ACC112 (cell line): ENCODE results near the gene TRMT112.

ENCODE experiments used
- H2AFZ ChIP-seq: fragments of 200-600 bp; sonication (generic); one replicate; pipeline ENCODE4 v1.6.0; 2017; ENCODE audit warnings: antibody characterized with exemption, low read length; ENCODE audit not compliant: unreplicated experiment
- H3K27ac ChIP-seq: fragments of 200-600 bp; sonication (generic); 2 replicates; pipeline ENCODE4 v1.5.1; 2014; ENCODE audit warnings: low read depth, mild to moderate bottlenecking, antibody characterized with exemption, low read length, moderate library complexity
- H3K27me3 ChIP-seq: fragments of 200-600 bp; sonication (generic); 2 replicates; pipeline ENCODE4 v1.6.1; 2014; ENCODE audit warnings: mild to moderate bottlenecking, antibody characterized with exemption, low read length, moderate library complexity, mixed read lengths; ENCODE audit not compliant: insufficient read depth
- H3K36me3 ChIP-seq: fragments of 200-600 bp; sonication (generic); 2 replicates; pipeline ENCODE4 v1.6.1; 2016; ENCODE audit warnings: mild to moderate bottlenecking, antibody characterized with exemption, low read length, moderate library complexity, mixed read lengths; ENCODE audit not compliant: insufficient read depth
- H3K4me1 ChIP-seq: fragments of 200-600 bp; sonication (generic); one replicate; pipeline ENCODE4 v1.6.1; 2016; ENCODE audit warnings: low read length, mixed read lengths; ENCODE audit not compliant: insufficient read depth, unreplicated experiment, control insufficient read depth
- H3K4me3 ChIP-seq: fragments of 200-600 bp; sonication (generic); 2 replicates; pipeline ENCODE4 v1.5.1; 2014; ENCODE audit warnings: mild to moderate bottlenecking, low read depth, low read length
- H3K79me2 ChIP-seq: fragments of 200-600 bp; sonication (generic); one replicate; pipeline ENCODE4 v1.6.0; 2016; ENCODE audit warnings: low read length; ENCODE audit not compliant: control insufficient read depth, unreplicated experiment, insufficient read depth

The TRMT112 gene

DNA sequence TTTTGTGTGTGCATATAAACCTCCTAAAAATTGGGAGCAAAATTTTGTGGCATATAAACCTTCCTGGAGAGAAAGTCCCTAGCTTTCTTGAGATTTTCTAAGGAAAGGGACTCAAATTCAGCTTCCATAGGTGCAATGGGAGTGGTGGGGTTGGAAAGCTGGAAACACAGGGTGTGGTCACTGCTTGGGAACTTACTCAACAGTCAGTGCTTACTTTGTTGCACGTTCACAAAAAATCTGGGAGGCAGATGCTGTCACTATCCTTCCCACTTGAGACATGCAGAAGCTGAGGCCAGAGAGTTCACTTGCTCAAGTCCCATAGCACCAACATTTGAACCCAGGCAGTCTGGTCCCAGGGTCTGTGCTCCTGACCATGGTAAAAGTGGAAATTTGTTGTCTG is 21.1 kb downstream of the TRMT112 start:
- Histone ChIP-seq H3K27me3 (peaks cover 85% of the 10 kb centered on the region), H2AFZ (no peak overlapping the region), H3K79me2 (no peaks in the 10 kb centered on the region), H3K4me1 (peaks cover 5% of the 10 kb centered on the region), H3K4me3 (no peak overlapping the region), H3K36me3 (no peaks in the 10 kb centered on the region), H3K27ac (no peak overlapping the region)

DNA sequence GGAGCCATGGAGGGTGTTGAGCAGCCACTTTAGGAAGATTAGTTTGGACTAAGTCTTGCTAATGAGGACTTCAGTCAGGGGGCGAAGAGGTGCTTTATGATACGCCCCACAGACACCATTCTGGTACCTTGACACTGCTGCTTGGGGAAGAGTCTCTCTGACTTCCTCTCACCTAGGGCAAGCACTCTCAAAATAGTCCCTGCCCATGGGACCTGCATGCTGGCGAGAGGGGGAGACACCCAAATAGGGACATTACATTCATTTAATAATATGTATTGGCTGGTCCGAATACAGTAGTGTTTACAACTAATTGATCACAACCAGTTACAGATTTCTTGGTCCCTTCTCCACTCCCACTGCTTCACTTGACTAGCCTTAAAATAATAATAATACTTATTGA is 21.6 kb downstream of the TRMT112 start:
- Histone ChIP-seq H3K4me1 (peaks cover 5% of the 10 kb centered on the region), H3K27ac (no peak overlapping the region), H2AFZ (no peak overlapping the region), H3K27me3 (peaks cover 89% of the 10 kb centered on the region), H3K4me3 (no peak overlapping the region), H3K79me2 (no peaks in the 10 kb centered on the region), H3K36me3 (no peaks in the 10 kb centered on the region)

DNA sequence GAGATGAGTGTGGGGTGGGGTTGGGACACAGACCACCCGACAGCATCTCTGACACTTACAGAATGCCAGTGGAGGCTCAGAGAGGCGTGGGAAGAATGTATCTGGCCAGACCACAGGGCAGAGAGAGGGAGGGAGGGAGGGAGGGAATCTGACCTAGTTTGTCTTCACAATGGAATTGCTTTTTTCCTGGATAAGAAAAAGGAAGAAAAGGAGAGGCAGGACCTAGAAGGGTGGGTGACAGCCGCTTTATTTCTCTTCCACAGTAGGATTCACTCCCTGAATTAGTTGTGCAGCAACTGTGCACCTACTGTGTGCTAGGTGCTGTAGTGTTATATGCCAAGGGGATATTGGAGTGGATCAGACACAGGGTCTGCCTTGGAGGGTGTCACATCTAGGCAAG is 22.6 kb downstream of the TRMT112 start:
- Histone ChIP-seq H2AFZ (no peak overlapping the region), H3K27ac (no peak overlapping the region), H3K27me3 (peaks cover 84% of the 10 kb centered on the region), H3K79me2 (no peaks in the 10 kb centered on the region), H3K4me3 (no peak overlapping the region), H3K4me1 (peaks cover 1% of the 10 kb centered on the region), H3K36me3 (no peaks in the 10 kb centered on the region)

DNA sequence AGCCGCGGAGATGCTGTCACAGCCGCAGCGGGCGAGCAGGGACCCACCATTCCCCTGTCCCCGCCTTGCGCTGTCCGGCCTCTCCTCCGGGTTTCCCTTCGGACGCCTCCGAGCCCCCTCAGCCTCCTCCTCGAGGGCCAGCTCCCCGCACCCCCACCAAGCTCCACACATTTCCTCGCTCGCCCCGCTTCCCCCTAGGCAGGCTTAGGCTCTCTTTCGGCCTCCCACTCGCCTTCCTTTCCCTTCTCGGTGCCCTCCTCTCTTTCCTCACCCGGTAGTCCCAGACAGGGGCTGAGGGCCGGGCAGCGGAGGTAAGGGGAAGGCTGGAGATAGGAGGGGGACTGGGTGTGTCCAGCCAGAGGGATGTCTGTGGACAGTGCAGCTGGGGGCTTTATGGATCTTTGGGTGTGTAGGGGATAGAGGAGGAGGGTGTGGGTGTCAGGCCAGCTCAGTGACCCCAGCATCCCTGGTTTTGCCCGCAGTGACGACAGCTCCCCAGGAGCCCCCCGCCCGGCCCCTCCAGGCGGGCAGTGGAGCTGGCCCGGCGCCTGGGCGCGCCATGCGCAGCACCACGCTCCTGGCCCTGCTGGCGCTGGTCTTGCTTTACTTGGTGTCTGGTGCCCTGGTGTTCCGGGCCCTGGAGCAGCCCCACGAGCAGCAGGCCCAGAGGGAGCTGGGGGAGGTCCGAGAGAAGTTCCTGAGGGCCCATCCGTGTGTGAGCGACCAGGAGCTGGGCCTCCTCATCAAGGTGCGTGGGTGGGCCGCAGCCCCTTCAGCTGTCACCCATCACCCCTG is 24.7 kb downstream of the TRMT112 start:
- H3K27ac ChIP-seq: no peak overlapping the region
- H3K4me1 ChIP-seq: no peaks in the 10 kb centered on the region
- H3K79me2 ChIP-seq: no peaks in the 10 kb centered on the region
- H2AFZ ChIP-seq: no peak overlapping the region
- H3K27me3 ChIP-seq: peaks cover 63% of the 10 kb centered on the region
- no peaks in the 10 kb centered on the region for H3K36me3 ChIP-seq
- H3K4me3 ChIP-seq: peak overlapping the region; percentile 60; the same call in 1 of the 2 replicates

DNA sequence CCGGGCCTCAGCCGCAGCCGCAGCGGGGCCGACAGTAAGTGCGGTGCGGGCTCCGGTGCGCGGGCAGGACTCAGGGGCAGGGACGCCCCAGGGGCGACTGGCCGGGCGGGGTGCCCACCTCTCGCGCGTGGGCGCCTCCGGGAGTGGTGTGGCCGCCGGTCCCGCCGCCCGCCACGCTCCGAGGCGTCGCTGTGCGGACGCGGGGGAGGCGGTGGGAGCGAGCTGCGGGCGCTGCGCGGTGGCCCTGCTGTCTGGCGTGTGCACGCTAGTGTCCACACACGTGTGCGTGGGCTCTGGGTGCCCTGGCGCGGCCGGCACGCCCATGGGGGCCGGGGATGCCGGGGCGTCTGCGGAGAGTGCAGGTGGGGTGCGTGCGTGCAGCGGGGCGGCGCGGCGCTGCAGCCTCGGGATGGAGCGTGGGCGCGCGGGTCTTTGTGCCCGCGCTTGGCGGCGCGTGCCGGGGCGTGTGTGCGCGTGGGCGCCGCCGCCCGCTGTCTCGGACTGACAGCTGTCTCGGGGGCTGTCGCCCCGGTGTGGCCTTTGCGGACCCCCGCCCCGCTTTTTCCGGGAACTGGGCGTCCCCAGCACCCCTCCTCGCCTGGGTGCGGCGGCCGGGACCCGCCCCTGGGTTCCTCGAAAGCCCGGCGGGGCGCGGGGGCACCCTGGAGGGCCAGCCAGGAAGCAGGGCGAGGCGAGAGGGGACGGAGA is 25.5 kb downstream of the TRMT112 start:
- no peak overlapping the region for H2AFZ ChIP-seq
- H3K36me3 ChIP-seq: no peaks in the 10 kb centered on the region
- H3K4me3 ChIP-seq: peak overlapping the region; percentile 60; the same call in 1 of the 2 replicates
- no peaks in the 10 kb centered on the region for H3K79me2 ChIP-seq
- H3K27ac ChIP-seq: no peak overlapping the region
- no peaks in the 10 kb centered on the region for H3K4me1 ChIP-seq
- H3K27me3 ChIP-seq: peaks cover 56% of the 10 kb centered on the region

DNA sequence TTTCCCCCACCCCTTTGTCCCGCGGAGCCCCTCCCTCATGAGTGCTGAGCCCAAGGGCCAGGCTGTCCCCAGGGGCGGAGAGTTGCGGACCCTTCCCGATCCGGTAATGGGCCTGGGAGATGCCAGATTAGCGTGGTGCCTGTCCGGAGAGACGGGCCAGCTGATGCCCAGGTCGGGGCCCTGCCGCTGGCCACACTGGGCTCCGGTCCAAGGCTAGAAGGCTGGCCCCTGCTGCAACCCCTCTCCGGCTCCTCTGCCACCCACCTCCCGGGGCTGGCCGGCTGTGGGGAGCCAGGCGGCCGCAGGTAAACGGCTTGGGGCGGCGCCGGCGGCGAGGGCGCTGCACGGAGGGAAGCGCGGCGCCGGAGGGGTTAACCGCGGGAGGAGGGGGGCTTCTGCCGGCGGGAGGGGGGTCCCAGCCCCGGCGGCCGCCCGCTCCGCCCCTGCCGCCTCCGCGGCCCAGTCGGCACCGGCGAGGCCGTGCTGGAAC is 26.1 kb downstream of the TRMT112 start, which contains the start of gene KCNK4:
Gene KCNK4, plus strand, starts transcription at position 41 of the 490 bp plus-strand sequence. CDS start 1,717 bp downstream, outside the sequence.
- Histone ChIP-seq H3K79me2 (no peaks in the 10 kb centered on the region), H2AFZ (no peak within 1 kb of the TSS), H3K36me3 (no peaks in the 10 kb centered on the region), H3K27ac (no peak within 1 kb of the TSS), H3K4me1 (no peaks in the 10 kb centered on the region), H3K4me3 (peak within 1 kb of the TSS; percentile 60; the same call in 1 of the 2 replicates), H3K27me3 (peaks cover 50% of the 10 kb centered on the region)

DNA sequence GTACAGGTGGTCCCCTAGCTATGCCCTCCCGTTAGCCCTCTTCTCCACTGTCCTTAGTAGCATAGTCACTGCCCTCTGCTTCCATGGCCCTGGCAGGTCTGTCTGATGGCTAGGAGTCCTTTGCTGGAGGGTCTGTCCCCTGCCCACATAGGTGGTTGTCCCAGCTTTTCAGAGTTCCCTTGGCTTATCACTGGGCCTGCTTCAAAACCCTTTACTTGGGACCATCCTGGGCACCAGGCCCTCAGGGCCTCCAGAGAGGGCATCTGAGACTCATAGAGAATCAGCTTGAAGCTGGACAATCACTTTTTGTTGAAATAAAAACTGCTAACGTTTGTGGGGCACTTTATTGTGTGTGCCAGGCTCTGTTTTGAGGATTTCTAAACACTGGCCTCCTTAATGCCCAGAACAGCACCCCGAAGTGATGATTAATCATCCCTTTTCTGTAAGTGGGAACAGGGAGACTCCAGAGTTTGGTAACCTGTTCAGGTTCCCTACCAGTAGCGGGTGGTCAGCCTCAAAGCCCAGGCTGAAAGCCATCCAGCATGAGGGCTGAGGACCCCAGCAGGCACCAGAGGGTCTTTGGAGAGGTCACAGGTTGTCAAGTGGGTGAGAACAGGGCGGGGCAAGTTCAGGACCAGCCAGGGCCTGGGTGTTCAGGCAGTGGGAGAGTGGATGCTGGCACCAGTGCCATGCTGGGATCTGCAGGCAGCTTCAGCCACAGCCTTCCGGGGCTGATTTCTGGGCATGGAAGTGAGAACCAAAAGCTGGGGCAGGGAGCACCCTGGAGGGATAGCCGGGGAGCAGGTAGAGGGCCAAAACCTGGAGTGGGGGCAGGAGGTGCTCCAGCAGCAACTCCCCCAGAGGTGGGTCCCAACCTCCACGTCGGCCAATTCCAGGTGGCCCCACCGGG is 26.8 kb downstream of the TRMT112 start:
- Histone ChIP-seq H3K79me2 (no peaks in the 10 kb centered on the region), H2AFZ (no peak overlapping the region), H3K27ac (no peak overlapping the region), H3K27me3 (peaks cover 47% of the 10 kb centered on the region), H3K4me3 (no peak overlapping the region), H3K4me1 (no peaks in the 10 kb centered on the region), H3K36me3 (no peaks in the 10 kb centered on the region)

DNA sequence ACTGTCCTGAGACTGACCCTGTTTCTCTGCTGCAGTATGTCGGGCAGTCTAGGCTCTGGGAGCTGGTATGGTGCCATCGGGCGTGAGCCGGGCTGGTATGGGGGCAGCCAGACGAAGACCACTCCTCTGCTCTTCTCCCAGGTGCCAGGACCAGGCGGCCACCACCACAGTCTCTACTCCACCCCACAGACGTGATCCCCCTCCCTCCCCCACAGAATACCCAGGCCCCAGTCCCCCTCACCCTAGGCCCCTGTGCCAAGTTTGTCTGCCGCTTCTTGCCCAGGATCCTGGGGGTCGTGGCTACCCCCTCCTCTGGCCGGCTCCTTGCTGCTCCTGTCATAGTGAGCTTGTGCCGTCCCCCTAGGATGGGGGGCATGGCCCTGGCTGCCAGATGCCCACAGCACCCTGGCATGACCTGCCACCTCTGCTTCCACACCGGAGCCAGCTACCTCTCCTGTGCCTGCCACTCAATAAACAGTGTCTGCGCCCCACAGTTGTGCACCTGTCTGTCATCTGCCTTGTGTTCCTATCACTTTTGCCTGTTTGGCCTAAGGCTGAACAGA is 28.3 kb downstream of the TRMT112 start:
- H3K27ac ChIP-seq: no peak overlapping the region
- peaks cover 2% of the 10 kb centered on the region for H3K79me2 ChIP-seq
- no peak overlapping the region for H3K4me3 ChIP-seq
- no peaks in the 10 kb centered on the region for H3K4me1 ChIP-seq
- no peaks in the 10 kb centered on the region for H3K36me3 ChIP-seq
- peaks cover 38% of the 10 kb centered on the region for H3K27me3 ChIP-seq
- H2AFZ ChIP-seq: no peak overlapping the region

DNA sequence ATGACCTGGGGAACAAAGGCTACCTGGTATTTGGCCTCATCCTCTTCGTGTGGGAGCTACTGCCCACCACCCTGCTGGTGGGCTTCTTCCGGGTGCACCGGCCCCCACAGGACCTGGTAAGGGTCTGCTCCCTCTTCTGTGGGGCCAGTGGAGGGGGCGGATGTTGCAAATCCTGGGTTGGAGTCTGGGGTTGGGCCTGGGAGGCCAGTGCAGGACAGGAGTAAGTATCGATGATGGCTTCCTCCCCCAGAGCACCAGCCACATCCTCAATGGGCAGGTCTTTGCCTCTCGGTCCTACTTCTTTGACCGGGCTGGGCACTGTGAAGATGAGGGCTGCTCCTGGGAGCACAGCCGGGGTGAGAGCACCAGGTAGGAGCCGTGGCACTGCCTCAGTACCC is 29.0 kb downstream of the TRMT112 start:
- Histone ChIP-seq H2AFZ (no peak overlapping the region), H3K79me2 (peaks cover 7% of the 10 kb centered on the region), H3K4me1 (no peaks in the 10 kb centered on the region), H3K27me3 (peaks cover 31% of the 10 kb centered on the region), H3K36me3 (no peaks in the 10 kb centered on the region), H3K27ac (no peak overlapping the region), H3K4me3 (no peak overlapping the region)
